Measurements from ENCODE around the gene LYSMD2. TPM values are rescaled to one million over a fixed set of nuclear protein-coding genes. Genes with fewer than 3 reads are reported as not detected.

LYSMD2 gene
- total and polyA plus RNA-seq, 2 experiments from 2014 or later: 5.4 to 5.9 TPM

DNA sequence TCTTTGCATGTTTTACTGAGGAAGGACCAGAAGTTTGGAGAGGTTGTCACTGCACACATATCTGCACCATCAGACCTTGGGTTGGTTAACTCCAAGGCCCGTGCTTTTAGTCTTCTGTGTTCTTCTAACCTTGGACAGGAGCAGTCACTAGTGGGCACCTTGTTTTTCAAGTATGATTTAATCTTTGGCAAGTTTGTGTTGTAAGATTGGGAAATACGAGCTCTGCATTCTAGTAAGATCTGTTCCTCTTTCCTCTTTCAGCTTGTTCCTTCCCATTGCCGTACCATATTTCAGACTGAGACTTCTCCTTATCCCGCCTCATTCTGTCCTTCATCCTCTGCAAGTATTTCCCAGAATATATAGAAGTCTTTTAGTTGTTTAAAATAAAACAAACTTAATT is 19.0 kb upstream of the LYSMD2 start (continued):
- TF ChIP-seq, protein P1, sequence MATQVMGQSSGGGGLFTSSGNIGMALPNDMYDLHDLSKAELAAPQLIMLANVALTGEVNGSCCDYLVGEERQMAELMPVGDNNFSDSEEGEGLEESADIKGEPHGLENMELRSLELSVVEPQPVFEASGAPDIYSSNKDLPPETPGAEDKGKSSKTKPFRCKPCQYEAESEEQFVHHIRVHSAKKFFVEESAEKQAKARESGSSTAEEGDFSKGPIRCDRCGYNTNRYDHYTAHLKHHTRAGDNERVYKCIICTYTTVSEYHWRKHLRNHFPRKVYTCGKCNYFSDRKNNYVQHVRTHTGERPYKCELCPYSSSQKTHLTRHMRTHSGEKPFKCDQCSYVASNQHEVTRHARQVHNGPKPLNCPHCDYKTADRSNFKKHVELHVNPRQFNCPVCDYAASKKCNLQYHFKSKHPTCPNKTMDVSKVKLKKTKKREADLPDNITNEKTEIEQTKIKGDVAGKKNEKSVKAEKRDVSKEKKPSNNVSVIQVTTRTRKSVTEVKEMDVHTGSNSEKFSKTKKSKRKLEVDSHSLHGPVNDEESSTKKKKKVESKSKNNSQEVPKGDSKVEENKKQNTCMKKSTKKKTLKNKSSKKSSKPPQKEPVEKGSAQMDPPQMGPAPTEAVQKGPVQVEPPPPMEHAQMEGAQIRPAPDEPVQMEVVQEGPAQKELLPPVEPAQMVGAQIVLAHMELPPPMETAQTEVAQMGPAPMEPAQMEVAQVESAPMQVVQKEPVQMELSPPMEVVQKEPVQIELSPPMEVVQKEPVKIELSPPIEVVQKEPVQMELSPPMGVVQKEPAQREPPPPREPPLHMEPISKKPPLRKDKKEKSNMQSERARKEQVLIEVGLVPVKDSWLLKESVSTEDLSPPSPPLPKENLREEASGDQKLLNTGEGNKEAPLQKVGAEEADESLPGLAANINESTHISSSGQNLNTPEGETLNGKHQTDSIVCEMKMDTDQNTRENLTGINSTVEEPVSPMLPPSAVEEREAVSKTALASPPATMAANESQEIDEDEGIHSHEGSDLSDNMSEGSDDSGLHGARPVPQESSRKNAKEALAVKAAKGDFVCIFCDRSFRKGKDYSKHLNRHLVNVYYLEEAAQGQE (IDR thresholded peaks at IDR 0.05; ENCODE audit: unreplicated experiment): no peak
- TF ChIP-seq EZH2 (IDR thresholded peaks at IDR 0.05; ENCODE audit: low read depth, unreplicated experiment): no peak

DNA sequence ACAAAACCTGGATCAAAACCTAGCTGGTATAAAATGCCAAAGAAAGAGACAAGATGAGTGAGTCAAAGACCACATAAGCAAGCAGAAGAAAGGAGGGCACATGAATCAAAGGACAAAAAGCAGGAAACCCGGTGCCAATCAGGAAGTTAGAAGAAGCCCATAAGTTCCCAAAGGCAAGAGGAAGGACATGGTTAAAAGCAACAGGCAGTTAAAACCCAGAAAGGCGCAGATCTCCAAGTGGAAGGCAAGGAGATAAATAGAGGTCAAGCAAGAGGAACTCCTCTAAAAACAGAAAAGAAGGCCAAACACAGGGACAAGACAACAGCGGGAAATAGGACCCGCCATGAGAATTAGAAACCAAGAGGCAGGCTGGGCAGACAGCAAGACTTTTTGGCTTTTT is 18.3 kb upstream of the LYSMD2 start:
- no peak overlapping the region for H3K4me2 ChIP-seq
- H3K36me3 ChIP-seq (ENCODE audit: insufficient read depth): no peaks in the 10 kb centered on the region
- Mint-ChIP-seq H3K27me3 (ENCODE audit: insufficient read depth, low read depth, poor library complexity) (peaks cover 25% of the 10 kb centered on the region), H3K9me3 (no peaks in the 10 kb centered on the region; the same call in 2 of the 3 replicates), H3K4me1 (peaks cover 10% of the 10 kb centered on the region), H3K27ac (no peak overlapping the region), H3K36me3 (ENCODE audit: low read depth) (no peaks in the 10 kb centered on the region; the same call in 2 of the 3 replicates), H3K4me3 (no peak overlapping the region; the same call in 2 of the 3 replicates)
- peaks cover 6% of the 10 kb centered on the region; the same call in 1 of the 2 replicates for H3K4me1 ChIP-seq (ENCODE audit: insufficient read depth)
- peaks cover 9% of the 10 kb centered on the region; the same call in 1 of the 2 replicates for H4K20me1 ChIP-seq (replicated peaks; ENCODE audit: insufficient read depth)
- H3K9me2 ChIP-seq (ENCODE audit: insufficient read depth): no peaks in the 10 kb centered on the region
- DNase-seq (ENCODE audit: low spot score): no peak
- no peak overlapping the region for H3K4me3 ChIP-seq
- no peak for ATAC-seq
- no peak overlapping the region for H2AFZ ChIP-seq
- H3K27me3 ChIP-seq (ENCODE audit: insufficient read depth): peaks cover 24% of the 10 kb centered on the region
- H3K27ac ChIP-seq (ENCODE audit: low read depth): no peak overlapping the region
- H3K79me2 ChIP-seq (replicated peaks; ENCODE audit: insufficient read depth): no peaks in the 10 kb centered on the region
- H3F3A ChIP-seq (replicated peaks; ENCODE audit: low read depth): no peaks in the 10 kb centered on the region; the same call in 1 of the 2 replicates
- TF ChIP-seq, protein P1 (IDR thresholded peaks at IDR 0.05; ENCODE audit: unreplicated experiment): no peak
- TF ChIP-seq ZNF331 (CRISPR knock-in tag; IDR thresholded peaks at IDR 0.05; ENCODE audit: low read depth) (no peak), NANOG (IDR thresholded peaks at IDR 0.05; ENCODE audit: borderline replicate concordance) (no peak), CREB1 (CRISPR knock-in tag; IDR thresholded peaks at IDR 0.05; ENCODE audit: low read depth) (no peak), EZH2phosphoT487 (IDR thresholded peaks at IDR 0.05; ENCODE audit: unreplicated experiment) (no peak), JUNB (IDR thresholded peaks at IDR 0.05; ENCODE audit: unreplicated experiment) (no peak)
- TF ChIP-seq, protein P2, sequence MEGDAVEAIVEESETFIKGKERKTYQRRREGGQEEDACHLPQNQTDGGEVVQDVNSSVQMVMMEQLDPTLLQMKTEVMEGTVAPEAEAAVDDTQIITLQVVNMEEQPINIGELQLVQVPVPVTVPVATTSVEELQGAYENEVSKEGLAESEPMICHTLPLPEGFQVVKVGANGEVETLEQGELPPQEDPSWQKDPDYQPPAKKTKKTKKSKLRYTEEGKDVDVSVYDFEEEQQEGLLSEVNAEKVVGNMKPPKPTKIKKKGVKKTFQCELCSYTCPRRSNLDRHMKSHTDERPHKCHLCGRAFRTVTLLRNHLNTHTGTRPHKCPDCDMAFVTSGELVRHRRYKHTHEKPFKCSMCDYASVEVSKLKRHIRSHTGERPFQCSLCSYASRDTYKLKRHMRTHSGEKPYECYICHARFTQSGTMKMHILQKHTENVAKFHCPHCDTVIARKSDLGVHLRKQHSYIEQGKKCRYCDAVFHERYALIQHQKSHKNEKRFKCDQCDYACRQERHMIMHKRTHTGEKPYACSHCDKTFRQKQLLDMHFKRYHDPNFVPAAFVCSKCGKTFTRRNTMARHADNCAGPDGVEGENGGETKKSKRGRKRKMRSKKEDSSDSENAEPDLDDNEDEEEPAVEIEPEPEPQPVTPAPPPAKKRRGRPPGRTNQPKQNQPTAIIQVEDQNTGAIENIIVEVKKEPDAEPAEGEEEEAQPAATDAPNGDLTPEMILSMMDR (conservative IDR thresholded peaks at IDR 0.05; ENCODE audit: low read depth in 2 of 2): no peak
- TF ChIP-seq, protein P3, sequence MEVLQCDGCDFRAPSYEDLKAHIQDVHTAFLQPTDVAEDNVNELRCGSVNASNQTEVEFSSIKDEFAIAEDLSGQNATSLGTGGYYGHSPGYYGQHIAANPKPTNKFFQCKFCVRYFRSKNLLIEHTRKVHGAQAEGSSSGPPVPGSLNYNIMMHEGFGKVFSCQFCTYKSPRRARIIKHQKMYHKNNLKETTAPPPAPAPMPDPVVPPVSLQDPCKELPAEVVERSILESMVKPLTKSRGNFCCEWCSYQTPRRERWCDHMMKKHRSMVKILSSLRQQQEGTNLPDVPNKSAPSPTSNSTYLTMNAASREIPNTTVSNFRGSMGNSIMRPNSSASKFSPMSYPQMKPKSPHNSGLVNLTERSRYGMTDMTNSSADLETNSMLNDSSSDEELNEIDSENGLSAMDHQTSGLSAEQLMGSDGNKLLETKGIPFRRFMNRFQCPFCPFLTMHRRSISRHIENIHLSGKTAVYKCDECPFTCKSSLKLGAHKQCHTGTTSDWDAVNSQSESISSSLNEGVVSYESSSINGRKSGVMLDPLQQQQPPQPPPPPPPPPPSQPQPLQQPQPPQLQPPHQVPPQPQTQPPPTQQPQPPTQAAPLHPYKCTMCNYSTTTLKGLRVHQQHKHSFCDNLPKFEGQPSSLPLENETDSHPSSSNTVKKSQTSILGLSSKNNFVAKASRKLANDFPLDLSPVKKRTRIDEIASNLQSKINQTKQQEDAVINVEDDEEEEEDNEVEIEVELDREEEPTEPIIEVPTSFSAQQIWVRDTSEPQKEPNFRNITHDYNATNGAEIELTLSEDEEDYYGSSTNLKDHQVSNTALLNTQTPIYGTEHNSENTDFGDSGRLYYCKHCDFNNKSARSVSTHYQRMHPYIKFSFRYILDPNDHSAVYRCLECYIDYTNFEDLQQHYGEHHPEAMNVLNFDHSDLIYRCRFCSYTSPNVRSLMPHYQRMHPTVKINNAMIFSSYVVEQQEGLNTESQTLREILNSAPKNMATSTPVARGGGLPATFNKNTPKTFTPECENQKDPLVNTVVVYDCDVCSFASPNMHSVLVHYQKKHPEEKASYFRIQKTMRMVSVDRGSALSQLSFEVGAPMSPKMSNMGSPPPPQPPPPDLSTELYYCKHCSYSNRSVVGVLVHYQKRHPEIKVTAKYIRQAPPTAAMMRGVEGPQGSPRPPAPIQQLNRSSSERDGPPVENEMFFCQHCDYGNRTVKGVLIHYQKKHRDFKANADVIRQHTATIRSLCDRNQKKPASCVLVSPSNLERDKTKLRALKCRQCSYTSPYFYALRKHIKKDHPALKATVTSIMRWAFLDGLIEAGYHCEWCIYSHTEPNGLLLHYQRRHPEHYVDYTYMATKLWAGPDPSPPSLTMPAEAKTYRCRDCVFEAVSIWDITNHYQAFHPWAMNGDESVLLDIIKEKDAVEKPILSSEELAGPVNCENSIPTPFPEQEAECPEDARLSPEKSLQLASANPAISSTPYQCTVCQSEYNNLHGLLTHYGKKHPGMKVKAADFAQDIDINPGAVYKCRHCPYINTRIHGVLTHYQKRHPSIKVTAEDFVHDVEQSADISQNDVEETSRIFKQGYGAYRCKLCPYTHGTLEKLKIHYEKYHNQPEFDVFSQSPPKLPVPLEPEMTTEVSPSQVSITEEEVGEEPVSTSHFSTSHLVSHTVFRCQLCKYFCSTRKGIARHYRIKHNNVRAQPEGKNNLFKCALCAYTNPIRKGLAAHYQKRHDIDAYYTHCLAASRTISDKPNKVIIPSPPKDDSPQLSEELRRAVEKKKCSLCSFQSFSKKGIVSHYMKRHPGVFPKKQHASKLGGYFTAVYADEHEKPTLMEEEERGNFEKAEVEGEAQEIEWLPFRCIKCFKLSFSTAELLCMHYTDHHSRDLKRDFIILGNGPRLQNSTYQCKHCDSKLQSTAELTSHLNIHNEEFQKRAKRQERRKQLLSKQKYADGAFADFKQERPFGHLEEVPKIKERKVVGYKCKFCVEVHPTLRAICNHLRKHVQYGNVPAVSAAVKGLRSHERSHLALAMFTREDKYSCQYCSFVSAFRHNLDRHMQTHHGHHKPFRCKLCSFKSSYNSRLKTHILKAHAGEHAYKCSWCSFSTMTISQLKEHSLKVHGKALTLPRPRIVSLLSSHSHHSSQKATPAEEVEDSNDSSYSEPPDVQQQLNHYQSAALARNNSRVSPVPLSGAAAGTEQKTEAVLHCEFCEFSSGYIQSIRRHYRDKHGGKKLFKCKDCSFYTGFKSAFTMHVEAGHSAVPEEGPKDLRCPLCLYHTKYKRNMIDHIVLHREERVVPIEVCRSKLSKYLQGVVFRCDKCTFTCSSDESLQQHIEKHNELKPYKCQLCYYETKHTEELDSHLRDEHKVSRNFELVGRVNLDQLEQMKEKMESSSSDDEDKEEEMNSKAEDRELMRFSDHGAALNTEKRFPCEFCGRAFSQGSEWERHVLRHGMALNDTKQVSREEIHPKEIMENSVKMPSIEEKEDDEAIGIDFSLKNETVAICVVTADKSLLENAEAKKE (CRISPR knock-in tag; IDR thresholded peaks at IDR 0.05): no peak
